SK-N-SH (cell line): ENCODE data around the gene C9orf85. TPM values are rescaled to one million over a fixed set of nuclear protein-coding genes. Genes with fewer than 3 reads are reported as not detected.

ENCODE experiments used
- CTCF ChIA-PET: fragments of 300-600, 350-600 bp; formaldehyde crosslinking; extraction: SDS; loops from one replicate; lab custom pipeline; 2021; lab: Yijun Ruan, JAX
- POLR2A ChIA-PET: fragments of 350-600 bp; sonication (Branson Sonifier 250); formaldehyde crosslinking; extraction: SDS; loops from one replicate; lab custom pipeline; 2020; ENCODE audit warnings: antibody characterized with exemption, inconsistent platforms; lab: Yijun Ruan, JAX
- DNase-seq: peaks from one replicate; pipeline ENCODE4 v3.0.0; 2012
- H2AFZ ChIP-seq: fragments of 200-600 bp; sonication (generic); 2 replicates; pipeline ENCODE4 v1.8.1; 2016; ENCODE audit warnings: antibody characterized with exemption, mild to moderate bottlenecking, low read depth
- H3F3A ChIP-seq: fragments of 200-600 bp; sonication (generic); replicated peaks from 2 replicates; pipeline ENCODE3; 2016; ENCODE audit warnings: antibody characterized with exemption, mild to moderate bottlenecking; ENCODE audit not compliant: insufficient read depth
- H3K27ac ChIP-seq, 2 experiments: fragments of 200-500 bp in 1 of 2; fragments of 200-600 bp in 1 of 2; sonication (Bioruptor generic) in 1 of 2; sonication (generic), shearing (Covaris generic) in 1 of 2; 2 replicates each; pipeline versions ENCODE4 v1.5.1 to v1.6.1; 2014 to 2016; ENCODE audit warnings: low read depth in 2 of 2, inconsistent platforms in 1 of 2, low read length in 1 of 2, mild to moderate bottlenecking in 1 of 2, mixed read lengths in 1 of 2
- H3K27me3 ChIP-seq: fragments of 200-600 bp; sonication (generic), shearing (Covaris generic); 2 replicates; pipeline ENCODE4 v1.6.1; 2016; ENCODE audit warnings: mixed run types; ENCODE audit not compliant: insufficient read depth
- H3K36me3 ChIP-seq, 2 experiments: fragments of 200-500 bp in 1 of 2; fragments of 200-600 bp in 1 of 2; sonication (Bioruptor generic) in 1 of 2; sonication (generic) in 1 of 2; replicated peaks in 1 of 2; 2 replicates each; pipeline versions ENCODE3 to v1.5.1; 2014 to 2016; ENCODE audit warnings: low read length in 1 of 2, mild to moderate bottlenecking in 1 of 2; ENCODE audit not compliant: insufficient read depth in 2 of 2, control insufficient read depth in 1 of 2
- H3K4me1 ChIP-seq, 2 experiments: fragments of 200-500 bp in 1 of 2; fragments of 200-600 bp in 1 of 2; sonication (Bioruptor generic) in 1 of 2; sonication (generic), shearing (Covaris generic) in 1 of 2; 2 replicates each; pipeline versions ENCODE4 v1.5.1 to v1.6.1; 2014 to 2016; ENCODE audit warnings: low read depth in 1 of 2, low read length in 1 of 2, mixed run types in 1 of 2; ENCODE audit not compliant: insufficient read depth in 2 of 2, control insufficient read depth in 1 of 2
- H3K4me2 ChIP-seq: fragments of 200-600 bp; sonication (generic), shearing (Covaris generic); 2 replicates; pipeline ENCODE4 v1.6.1; 2017; ENCODE audit warnings: mixed run types
- H3K4me3 ChIP-seq, 2 experiments: fragments of 200-500 bp in 1 of 2; fragments of 200-600 bp in 1 of 2; sonication (Bioruptor generic) in 1 of 2; sonication (generic), shearing (Covaris generic) in 1 of 2; 2 replicates each; pipeline versions ENCODE4 v1.5.1 to v1.8.1; 2014 to 2016; ENCODE audit warnings: low read depth in 2 of 2, inconsistent platforms in 1 of 2, low read length in 1 of 2, mild to moderate bottlenecking in 1 of 2, mixed read lengths in 1 of 2, moderate library complexity in 1 of 2
- H3K79me2 ChIP-seq: fragments of 200-600 bp; sonication (generic); 2 replicates; pipeline ENCODE4 v1.8.1; 2017; ENCODE audit warnings: mild to moderate bottlenecking; ENCODE audit not compliant: insufficient read depth
- H3K9ac ChIP-seq: fragments of 200-600 bp; sonication (generic); 2 replicates; pipeline ENCODE4 v1.6.1; 2017; ENCODE audit warnings: mixed run types
- H3K9me2 ChIP-seq: fragments of 200-600 bp; sonication (generic); 2 replicates; pipeline ENCODE4 v1.6.1; 2017; ENCODE audit warnings: mixed run types
- H3K9me3 ChIP-seq: fragments of 200-600 bp; sonication (generic); 2 replicates; pipeline ENCODE4 v1.6.1; 2017; ENCODE audit warnings: mixed run types, mild to moderate bottlenecking, moderate library complexity
- H4K20me1 ChIP-seq: fragments of 200-600 bp; sonication (generic); 2 replicates; pipeline ENCODE4 v1.6.1; 2017; ENCODE audit warnings: mild to moderate bottlenecking, mixed run types; ENCODE audit not compliant: insufficient read depth
- CTCF ChIP-seq: fragments of 200-600 bp; sonication (generic); IDR thresholded peaks from 2 replicates; pipeline ENCODE4 v1.6.1; 2017; ENCODE audit warnings: antibody characterized with exemption, mild to moderate bottlenecking, moderate library complexity
- ELF1 ChIP-seq: IDR thresholded peaks from 2 replicates; pipeline ENCODE4 v1.4.0; 2012
- EZH2phosphoT487 ChIP-seq: fragments of 200-600 bp; sonication (generic); IDR thresholded peaks from 2 replicates; pipeline ENCODE4 v1.6.1; 2017; ENCODE audit warnings: low read depth, mixed run types, mild to moderate bottlenecking, antibody characterized with exemption, moderate library complexity, borderline replicate concordance
- JUND ChIP-seq: IDR thresholded peaks from 2 replicates; pipeline ENCODE4 v1.4.0; 2012
- MAX ChIP-seq: IDR thresholded peaks from 2 replicates; pipeline ENCODE4 v1.4.0; 2012; ENCODE audit warnings: low read depth
- MXI1 ChIP-seq: IDR thresholded peaks from 2 replicates; pipeline ENCODE4 v1.6.1; 2012; ENCODE audit warnings: mild to moderate bottlenecking, low read depth, low read length, improper control_type of control experiment
- PBX3 ChIP-seq: IDR thresholded peaks from 2 replicates; pipeline ENCODE4; 2012
- POLR2AphosphoS5 ChIP-seq: IDR thresholded peaks from 2 replicates; pipeline ENCODE4 v1.6.1; 2012; ENCODE audit warnings: low read depth, low read length
- RCOR1 ChIP-seq: fragments of 150-350 bp; IDR thresholded peaks from 2 replicates; pipeline ENCODE4 v1.6.1; 2017; ENCODE audit warnings: antibody characterized with exemption, low read length
- SMC3 ChIP-seq: IDR thresholded peaks from 2 replicates; pipeline ENCODE4 v1.6.1; 2012; ENCODE audit warnings: low read depth, low read length, improper control_type of control experiment
- TCF12 ChIP-seq: IDR thresholded peaks from 2 replicates; pipeline ENCODE4 v1.4.0; 2012
- TEAD4 ChIP-seq: IDR thresholded peaks from 2 replicates; pipeline ENCODE4 v1.4.0; 2012; ENCODE audit warnings: mild to moderate bottlenecking, borderline replicate concordance; ENCODE audit not compliant: insufficient read depth
- USF2 ChIP-seq: fragments of 150-350 bp; IDR thresholded peaks from 2 replicates; pipeline ENCODE4 v1.6.1; 2017; ENCODE audit warnings: antibody characterized with exemption, low read length, low read depth, borderline replicate concordance
- WGBS: methylation state at CpG from one replicate; pipeline ENCODE4 v1.1.6; 2017; ENCODE audit warnings: low lambda C conversion rate; 5-methylcytosine and 5-hydroxymethylcytosine counted together
- polyA plus RNA-seq, 3 experiments: library from polyadenylated mRNA; depleted of rRNA; stranded (reverse); fragments of >200 nt; gene quantifications; 2 replicates each; pipeline ENCODE4 v1.2.3, GENCODE V29; 2012

Gene C9orf85
- polyA plus RNA-seq, 1 of the 3 experiments (the other 2 are of a cell fraction): 11.1 TPM

- Histone ChIP-seq H4K20me1 (no peaks in the 10 kb centered on the region; the same call in 1 of the 2 replicates), H3K27me3 (no peaks in the 10 kb centered on the region), H3K4me2 (no peak overlapping the region), H3K4me1 (no peaks in the 10 kb centered on the region), H3K36me3 (peaks cover 0 to 4% of the 10 kb centered on the region in 2 experiments), H3K27ac (no peak overlapping the region), H3K79me2 (peaks cover 62% of the 10 kb centered on the region), H3K9me2 (no peaks in the 10 kb centered on the region), H3F3A (no peaks in the 10 kb centered on the region), H3K9me3 (peaks cover 12% of the 10 kb centered on the region; the same call in 1 of the 2 replicates), H3K4me3 (no peak overlapping the region), H3K9ac (no peak overlapping the region), H2AFZ (no peak overlapping the region)
- WGBS: 96% methylated on average over 1 of the region's 1 CpG
- ChIA-PET CTCF (interaction anchor here (0.6 kb wide), 1 partner anchor 68 kb away, joined by 4 read pairs; no protein-coding TSS in a partner anchor), POLR2A (no interaction called here)
- DNase-seq: no peak
- no peak for TF ChIP-seq TEAD4
- no peak for TF ChIP-seq EZH2phosphoT487
These were observed 24.1 kb upstream of the C9orf85 start for GRCh38 chr9:71887362-71887761.

GRCh38 chr9:71890042-71890679 is 21.3 kb upstream of the C9orf85 start:
- CTCF ChIA-PET: interaction anchor here (1.7 kb wide), 1 partner anchor 21 kb away, joined by 5 read pairs; the partner anchor contains the start of genes ABHD17B and C9orf85
- peaks cover 7% of the 10 kb centered on the region; the same call in 1 of the 2 replicates for H4K20me1 ChIP-seq
- H3K27me3 ChIP-seq: no peaks in the 10 kb centered on the region
- DNase-seq: no peak
- no peak overlapping the region for H3K9ac ChIP-seq
- no peak overlapping the region for H3K4me2 ChIP-seq
- POLR2A ChIA-PET: no interaction called here
- H3K4me1 ChIP-seq: no peaks in the 10 kb centered on the region
- WGBS: 96% methylated on average over 3 of the region's 3 CpGs
- H3K27ac ChIP-seq: no peak overlapping the region
- no peaks in the 10 kb centered on the region for H3F3A ChIP-seq
- H3K9me2 ChIP-seq: no peaks in the 10 kb centered on the region
- H3K4me3 ChIP-seq: no peak overlapping the region
- no peak overlapping the region for H2AFZ ChIP-seq
- peaks cover 58% of the 10 kb centered on the region for H3K79me2 ChIP-seq
- no peaks in the 10 kb centered on the region for H3K36me3 ChIP-seq
- TF ChIP-seq POLR2AphosphoS5 (no peak), SMC3 (no peak), USF2 (no peak), JUND (no peak), MAX (no peak)
- TF ChIP-seq, all 33 proteins: peak for 0
- no peaks in the 10 kb centered on the region for H3K9me3 ChIP-seq

GRCh38 chr9:71891557-71892189 is 19.8 kb upstream of the C9orf85 start:
- Histone ChIP-seq H3K27ac (no peak overlapping the region), H3K4me3 (no peak overlapping the region), H3K4me2 (no peak overlapping the region), H3K36me3 (no peaks in the 10 kb centered on the region), H4K20me1 (peaks cover 17% of the 10 kb centered on the region), H3K9me2 (no peaks in the 10 kb centered on the region), H3F3A (no peaks in the 10 kb centered on the region), H3K9me3 (no peaks in the 10 kb centered on the region), H3K4me1 (no peaks in the 10 kb centered on the region), H2AFZ (no peak overlapping the region), H3K9ac (no peak overlapping the region), H3K27me3 (no peaks in the 10 kb centered on the region), H3K79me2 (peaks cover 58% of the 10 kb centered on the region)
- ChIA-PET CTCF (interaction anchor here (1.6 to 1.7 kb wide), 2 partner anchors 20 to 73 kb away, joined by 4 to 5 read pairs; partner anchors contain the start of genes ABHD17B and C9orf85), POLR2A (interaction anchor here (1.2 kb wide), 1 partner anchor 19 kb away, joined by 4 read pairs; the partner anchor contains the start of genes ABHD17B and C9orf85)
- DNase-seq: no peak
- WGBS: 92% methylated on average over 4 of the region's 4 CpGs
- TF ChIP-seq POLR2AphosphoS5 (no peak), SMC3 (no peak), PBX3 (no peak), USF2 (no peak), ELF1 (no peak), RCOR1 (no peak), CTCF (no peak), TCF12 (no peak), MXI1 (no peak), TEAD4 (no peak)
